Measurements from ENCODE around the gene NUDT15.

Gene NUDT15

GRCh38 chr13:48037346-48038173 lies at the start of gene NUDT15:
Gene NUDT15 (plus strand): TSS chr13:48037726. CDS start chr13:48037747, 21 bp downstream.
- TF ChIP-seq GATA2 (IDR thresholded peaks at IDR 0.05; ENCODE audit: low read depth, low read length) (no peak), GATA3 (IDR thresholded peaks at IDR 0.05; ENCODE audit: low read depth, low read length) (no peak)

- TF ChIP-seq GATA2 (IDR thresholded peaks at IDR 0.05; ENCODE audit: low read depth, low read length) (no peak), GATA3 (IDR thresholded peaks at IDR 0.05; ENCODE audit: low read depth, low read length) (no peak)
These were observed 47.1 kb upstream of the NUDT15 start for GRCh38 chr13:47990427-47990826.

- TF ChIP-seq GATA2 (IDR thresholded peaks at IDR 0.05; ENCODE audit: low read depth, low read length) (no peak), GATA3 (IDR thresholded peaks at IDR 0.05; ENCODE audit: low read depth, low read length) (no peak)
These were observed 46.5 kb upstream of the NUDT15 start for GRCh38 chr13:47990920-47991466.

DNA sequence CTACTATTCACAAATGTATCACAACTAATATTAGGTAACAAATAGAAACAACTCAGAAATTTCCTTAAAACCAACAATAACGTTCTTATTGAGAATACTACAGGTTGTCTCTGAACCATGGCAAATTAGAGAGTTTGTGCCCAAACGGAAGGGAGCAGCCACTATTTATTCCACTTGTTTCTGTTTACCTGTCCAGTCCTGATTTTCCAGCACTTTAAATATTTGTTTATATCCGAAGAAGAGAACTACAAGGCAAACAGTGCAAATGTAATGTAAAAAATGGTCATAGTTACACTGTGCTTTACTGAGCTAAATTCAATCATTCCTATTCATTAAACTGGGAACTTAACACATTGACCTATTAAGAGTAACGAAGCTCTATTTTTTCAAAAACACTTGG lies 45.7 kb upstream of the NUDT15 start:
- TF ChIP-seq GATA2 (IDR thresholded peaks at IDR 0.05; ENCODE audit: low read depth, low read length) = no peak
- TF ChIP-seq GATA3 (IDR thresholded peaks at IDR 0.05; ENCODE audit: low read depth, low read length) = no peak

DNA sequence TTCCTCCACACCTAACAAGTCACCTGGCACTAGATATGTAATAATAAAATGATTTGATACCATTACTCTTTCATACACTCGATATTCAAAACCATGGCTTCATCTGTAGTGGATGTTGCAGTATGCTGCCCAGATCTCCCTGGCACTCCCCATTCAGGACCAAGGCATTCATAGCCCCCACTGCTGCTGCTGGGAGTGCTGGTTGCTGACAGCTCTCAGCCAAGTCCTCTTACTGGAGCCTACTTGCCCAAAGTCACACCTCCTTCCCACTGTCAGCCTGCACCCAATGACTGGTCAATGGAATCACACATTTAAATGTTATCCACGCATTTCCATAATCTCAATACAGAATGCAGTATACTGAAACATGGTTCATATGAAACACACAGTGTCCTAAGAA lies 40.1 kb upstream of the NUDT15 start:
- TF ChIP-seq GATA3 (IDR thresholded peaks at IDR 0.05; ENCODE audit: low read depth, low read length) = no peak
- TF ChIP-seq GATA2 (IDR thresholded peaks at IDR 0.05; ENCODE audit: low read depth, low read length) = no peak

DNA sequence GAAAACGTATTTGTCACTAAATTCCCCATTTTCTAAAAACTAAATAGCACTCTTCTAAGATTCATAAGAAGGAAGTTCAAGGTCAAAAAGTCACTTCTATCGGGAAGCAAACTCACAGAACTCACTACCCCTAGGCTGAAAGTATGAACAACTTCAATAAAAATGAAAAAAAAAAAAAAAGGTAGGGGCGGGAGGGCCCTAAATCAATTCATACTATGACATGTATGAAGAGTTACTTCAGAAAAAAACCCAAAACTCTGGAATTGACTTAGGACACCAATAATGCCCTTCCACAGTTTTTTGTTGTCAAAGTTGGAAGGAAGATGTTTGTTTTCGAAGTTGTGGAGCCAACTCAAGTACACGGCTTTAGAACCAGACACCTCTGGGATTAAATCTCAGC lies 37.6 kb upstream of the NUDT15 start:
- TF ChIP-seq GATA2 (IDR thresholded peaks at IDR 0.05; ENCODE audit: low read depth, low read length) = no peak

GRCh38 chr13:48000559-48001113 lies 36.9 kb upstream of the NUDT15 start:
- no peak for TF ChIP-seq GATA3 (IDR thresholded peaks at IDR 0.05; ENCODE audit: low read depth, low read length)
- TF ChIP-seq GATA2 (IDR thresholded peaks at IDR 0.05; ENCODE audit: low read depth, low read length) = no peak

DNA sequence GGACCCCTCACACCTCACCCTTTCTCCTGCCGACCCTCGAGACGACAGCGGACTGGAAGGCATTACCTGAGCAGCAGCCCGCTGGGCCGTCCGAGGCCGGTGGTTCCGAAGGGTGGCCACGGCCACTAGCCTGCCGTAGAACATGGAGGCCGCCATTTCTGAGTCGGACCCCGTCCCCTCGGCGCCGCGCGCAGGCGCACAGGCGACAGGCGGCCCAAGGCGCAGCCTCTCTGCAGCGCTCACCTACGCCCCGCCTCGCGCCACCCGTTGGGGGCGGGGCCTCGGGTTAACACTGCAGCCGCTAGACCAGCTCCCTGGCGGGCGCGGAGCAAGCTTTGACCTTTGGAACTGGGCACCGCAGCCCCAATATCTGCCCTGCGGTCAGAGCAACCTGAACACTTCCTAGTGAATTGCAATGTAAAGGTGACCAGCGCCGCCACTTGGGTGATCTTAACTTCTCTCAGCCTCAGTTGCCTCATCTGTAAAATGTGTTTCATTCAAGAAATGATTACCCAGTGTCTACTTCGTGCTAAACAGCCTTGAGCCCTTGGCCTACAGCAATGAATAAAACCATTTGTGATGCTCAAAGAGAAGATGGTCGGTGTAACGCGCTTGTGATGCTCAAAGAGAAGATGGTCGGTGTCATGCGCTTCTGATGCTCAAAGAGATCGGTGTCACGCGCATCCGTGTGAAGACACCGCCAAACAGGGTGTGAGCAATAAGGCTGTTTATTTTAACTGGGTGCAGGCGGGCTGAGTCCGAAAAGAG lies 36.2 kb upstream of the NUDT15 start, which contains the start of gene SUCLA2:
Gene SUCLA2, minus strand, starts transcription at position 160 of the 768 bp plus-strand sequence. Its CDS starts 4 bp downstream, at position 156.
- TF ChIP-seq GATA3 (IDR thresholded peaks at IDR 0.05; ENCODE audit: low read depth, low read length) (no peak), GATA2 (IDR thresholded peaks at IDR 0.05; ENCODE audit: low read depth, low read length) (no peak)

DNA sequence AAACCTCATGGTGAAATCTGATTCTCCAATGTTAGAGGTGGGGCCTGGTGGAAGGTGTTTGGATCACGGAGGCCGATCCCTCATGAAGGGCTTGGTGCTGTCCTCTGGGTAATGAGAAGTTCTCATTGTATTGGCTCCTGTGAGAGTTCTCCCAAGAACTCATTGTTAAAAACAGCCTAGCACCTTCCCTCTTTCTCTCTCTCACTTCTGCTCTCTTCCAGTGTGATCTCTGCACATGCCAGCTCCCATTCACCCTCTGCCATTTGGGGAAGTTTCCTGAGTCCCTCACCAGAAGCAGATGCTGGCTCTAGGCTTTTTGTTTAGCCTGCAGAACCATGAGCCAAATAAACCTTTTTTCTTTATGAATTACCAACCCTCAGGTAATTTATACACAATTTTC lies 33.3 kb upstream of the NUDT15 start:
- no peak for TF ChIP-seq GATA2 (IDR thresholded peaks at IDR 0.05; ENCODE audit: low read depth, low read length)
- no peak for TF ChIP-seq GATA3 (IDR thresholded peaks at IDR 0.05; ENCODE audit: low read depth, low read length)

- no peak for TF ChIP-seq GATA3 (IDR thresholded peaks at IDR 0.05; ENCODE audit: low read depth, low read length)
- no peak for TF ChIP-seq GATA2 (IDR thresholded peaks at IDR 0.05; ENCODE audit: low read depth, low read length)
These were observed 31.1 kb upstream of the NUDT15 start for GRCh38 chr13:48006396-48006795.

- TF ChIP-seq GATA2 (IDR thresholded peaks at IDR 0.05; ENCODE audit: low read depth, low read length) = no peak
- no peak for TF ChIP-seq GATA3 (IDR thresholded peaks at IDR 0.05; ENCODE audit: low read depth, low read length)
These were observed 28.2 kb upstream of the NUDT15 start for GRCh38 chr13:48009284-48009683.

DNA sequence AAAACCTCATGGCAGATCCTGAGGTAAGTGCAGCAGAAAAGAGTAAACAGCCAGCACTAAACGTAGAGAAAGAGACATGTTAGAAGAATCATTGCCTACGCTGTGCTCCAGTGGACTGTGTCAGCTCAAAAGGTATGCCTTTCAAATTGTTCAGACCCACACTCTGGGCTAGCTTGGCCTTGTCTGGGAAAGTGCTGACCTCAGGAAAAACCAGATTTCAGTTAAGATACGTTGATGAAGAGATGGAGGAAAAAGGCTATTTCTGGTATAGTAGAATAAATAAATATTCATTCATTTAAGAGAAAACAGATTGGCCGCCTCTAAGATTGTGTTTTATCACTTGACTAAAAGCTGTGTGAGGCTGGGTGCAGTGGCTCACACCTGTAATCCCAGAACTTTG lies 26.8 kb upstream of the NUDT15 start:
- TF ChIP-seq GATA2 (IDR thresholded peaks at IDR 0.05; ENCODE audit: low read depth, low read length) (no peak), GATA3 (IDR thresholded peaks at IDR 0.05; ENCODE audit: low read depth, low read length) (no peak)

- TF ChIP-seq GATA3 (IDR thresholded peaks at IDR 0.05; ENCODE audit: low read depth, low read length) (no peak), GATA2 (IDR thresholded peaks at IDR 0.05; ENCODE audit: low read depth, low read length) (no peak)
These were observed 24.9 kb upstream of the NUDT15 start for GRCh38 chr13:48012668-48013067.

- TF ChIP-seq GATA2 (IDR thresholded peaks at IDR 0.05; ENCODE audit: low read depth, low read length) (no peak), GATA3 (IDR thresholded peaks at IDR 0.05; ENCODE audit: low read depth, low read length) (no peak)
These were observed 23.2 kb upstream of the NUDT15 start for GRCh38 chr13:48014359-48014758.

All from SH-SY5Y (cell line).